ENCODE data around the gene CNST. TPM values are rescaled to one million over a fixed set of nuclear protein-coding genes. Genes with fewer than 3 reads are reported as not detected.
"Not testable (repeated sequence)": the region's sequence is repeated elsewhere in the genome, so short reads cannot be mapped to it uniquely, and the experiment has no call there.

Gene CNST
- total RNA-seq, 1 donor: 58.8 TPM

GRCh38 chr1:246589919-246590318, 23.7 kb downstream of the CNST start:
- not testable (repeated sequence) for H3K9me3 ChIP-seq (ENCODE audit: low read depth, low read length); H3K27me3 ChIP-seq (ENCODE audit: insufficient read depth, low read length); H3K4me1 ChIP-seq (ENCODE audit: insufficient read depth, low read length); H3K4me3 ChIP-seq (ENCODE audit: low read length)

GRCh38 chr1:246591047-246591446, 24.8 kb downstream of the CNST start:
- H3K4me3 ChIP-seq (ENCODE audit: low read length): no peak overlapping the region
- no peaks in the 10 kb centered on the region for H3K27me3 ChIP-seq (ENCODE audit: insufficient read depth, low read length)
- H3K9me3 ChIP-seq (ENCODE audit: low read depth, low read length): no peaks in the 10 kb centered on the region
- H3K4me1 ChIP-seq (ENCODE audit: insufficient read depth, low read length): peaks cover 11% of the 10 kb centered on the region

GRCh38 chr1:246591504-246591903, 25.2 kb downstream of the CNST start:
- Histone ChIP-seq H3K4me1 (ENCODE audit: insufficient read depth, low read length) (peaks cover 12% of the 10 kb centered on the region), H3K27me3 (ENCODE audit: insufficient read depth, low read length) (no peaks in the 10 kb centered on the region), H3K9me3 (ENCODE audit: low read depth, low read length) (no peaks in the 10 kb centered on the region), H3K4me3 (ENCODE audit: low read length) (no peak overlapping the region)

GRCh38 chr1:246591958-246592357, 25.7 kb downstream of the CNST start:
- Histone ChIP-seq H3K27me3 (ENCODE audit: insufficient read depth, low read length) (no peaks in the 10 kb centered on the region), H3K9me3 (ENCODE audit: low read depth, low read length) (no peaks in the 10 kb centered on the region), H3K4me1 (ENCODE audit: insufficient read depth, low read length) (peaks cover 9% of the 10 kb centered on the region), H3K4me3 (ENCODE audit: low read length) (no peak overlapping the region)

GRCh38 chr1:246592695-246593094, 26.4 kb downstream of the CNST start:
- Histone ChIP-seq H3K27me3 (ENCODE audit: insufficient read depth, low read length) (no peaks in the 10 kb centered on the region), H3K4me1 (ENCODE audit: insufficient read depth, low read length) (peaks cover 4% of the 10 kb centered on the region), H3K4me3 (ENCODE audit: low read length) (no peak overlapping the region), H3K9me3 (ENCODE audit: low read depth, low read length) (no peaks in the 10 kb centered on the region)

GRCh38 chr1:246595146-246595545, 28.9 kb downstream of the CNST start:
- Histone ChIP-seq H3K27me3 (ENCODE audit: insufficient read depth, low read length) (no peaks in the 10 kb centered on the region), H3K4me3 (ENCODE audit: low read length) (no peak overlapping the region), H3K4me1 (ENCODE audit: insufficient read depth, low read length) (peaks cover 4% of the 10 kb centered on the region), H3K9me3 (ENCODE audit: low read depth, low read length) (no peaks in the 10 kb centered on the region)

- no peak overlapping the region for H3K4me3 ChIP-seq (ENCODE audit: low read length)
- no peaks in the 10 kb centered on the region for H3K27me3 ChIP-seq (ENCODE audit: insufficient read depth, low read length)
- no peaks in the 10 kb centered on the region for H3K9me3 ChIP-seq (ENCODE audit: low read depth, low read length)
- H3K4me1 ChIP-seq (ENCODE audit: insufficient read depth, low read length): peaks cover 11% of the 10 kb centered on the region
These were observed 31.1 kb downstream of the CNST start for GRCh38 chr1:246597340-246597739.

GRCh38 chr1:246597971-246598370, 31.7 kb downstream of the CNST start:
- Histone ChIP-seq H3K27me3 (ENCODE audit: insufficient read depth, low read length) (no peaks in the 10 kb centered on the region), H3K9me3 (ENCODE audit: low read depth, low read length) (no peaks in the 10 kb centered on the region), H3K4me3 (ENCODE audit: low read length) (no peak overlapping the region), H3K4me1 (ENCODE audit: insufficient read depth, low read length) (peaks cover 14% of the 10 kb centered on the region)

GRCh38 chr1:246599315-246599714, 33.1 kb downstream of the CNST start:
- Histone ChIP-seq H3K4me1 (ENCODE audit: insufficient read depth, low read length) (peaks cover 14% of the 10 kb centered on the region), H3K9me3 (ENCODE audit: low read depth, low read length) (no peaks in the 10 kb centered on the region), H3K4me3 (ENCODE audit: low read length) (no peak overlapping the region), H3K27me3 (ENCODE audit: insufficient read depth, low read length) (no peaks in the 10 kb centered on the region)

- H3K4me1 ChIP-seq (ENCODE audit: insufficient read depth, low read length): peaks cover 14% of the 10 kb centered on the region
These were observed 34.3 kb downstream of the CNST start for GRCh38 chr1:246600579-246600978.

GRCh38 chr1:246602194-246602593, 35.9 kb downstream of the CNST start:
- H3K4me3 ChIP-seq (ENCODE audit: low read length): no peak overlapping the region
- H3K4me1 ChIP-seq (ENCODE audit: insufficient read depth, low read length): peaks cover 10% of the 10 kb centered on the region
- H3K9me3 ChIP-seq (ENCODE audit: low read depth, low read length): no peaks in the 10 kb centered on the region

More at GRCh38 chr1:246600579-246600978, 34.3 kb downstream of the CNST start:
- Histone ChIP-seq H3K4me3 (ENCODE audit: low read length) (no peak overlapping the region), H3K9me3 (ENCODE audit: low read depth, low read length) (no peaks in the 10 kb centered on the region), H3K27me3 (ENCODE audit: insufficient read depth, low read length) (no peaks in the 10 kb centered on the region)

GRCh38 chr1:246605231-246605630, 39.0 kb downstream of the CNST start:
- not testable (repeated sequence) for H3K4me3 ChIP-seq (ENCODE audit: low read length); H3K27me3 ChIP-seq (ENCODE audit: insufficient read depth, low read length); H3K9me3 ChIP-seq (ENCODE audit: low read depth, low read length)
- peaks cover 29% of the 10 kb centered on the region for H3K4me1 ChIP-seq (ENCODE audit: insufficient read depth, low read length)

More at GRCh38 chr1:246602194-246602593, 35.9 kb downstream of the CNST start:
- H3K27me3 ChIP-seq (ENCODE audit: insufficient read depth, low read length): no peaks in the 10 kb centered on the region

- peaks cover 25% of the 10 kb centered on the region for H3K4me1 ChIP-seq (ENCODE audit: insufficient read depth, low read length)
- H3K9me3 ChIP-seq (ENCODE audit: low read depth, low read length): no peaks in the 10 kb centered on the region
- H3K27me3 ChIP-seq (ENCODE audit: insufficient read depth, low read length): no peaks in the 10 kb centered on the region
- H3K4me3 ChIP-seq (ENCODE audit: low read length): no peak overlapping the region
These were observed 41.2 kb downstream of the CNST start for GRCh38 chr1:246607462-246607861.

- H3K9me3 ChIP-seq (ENCODE audit: low read depth, low read length): no peaks in the 10 kb centered on the region
- H3K4me3 ChIP-seq (ENCODE audit: low read length): no peak overlapping the region
- H3K4me1 ChIP-seq (ENCODE audit: insufficient read depth, low read length): peaks cover 23% of the 10 kb centered on the region
- no peaks in the 10 kb centered on the region for H3K27me3 ChIP-seq (ENCODE audit: insufficient read depth, low read length)
These were observed 42.5 kb downstream of the CNST start for GRCh38 chr1:246608616-246609376.

- Histone ChIP-seq H3K4me3 (ENCODE audit: low read length) (no peak overlapping the region), H3K27me3 (ENCODE audit: insufficient read depth, low read length) (no peaks in the 10 kb centered on the region), H3K9me3 (ENCODE audit: low read depth, low read length) (no peaks in the 10 kb centered on the region)
These were observed 43.4 kb downstream of the CNST start for GRCh38 chr1:246609632-246610031.

GRCh38 chr1:246613096-246613758, 47.0 kb downstream of the CNST start:
- Histone ChIP-seq H3K4me3 (ENCODE audit: low read length) (no peak overlapping the region), H3K4me1 (ENCODE audit: insufficient read depth, low read length) (peaks cover 23% of the 10 kb centered on the region), H3K27me3 (ENCODE audit: insufficient read depth, low read length) (no peaks in the 10 kb centered on the region), H3K9me3 (ENCODE audit: low read depth, low read length) (no peaks in the 10 kb centered on the region)

More at GRCh38 chr1:246609632-246610031, 43.4 kb downstream of the CNST start:
- peaks cover 23% of the 10 kb centered on the region for H3K4me1 ChIP-seq (ENCODE audit: insufficient read depth, low read length)

All from mononuclear cell (primary cell).